ENCODE measurements around the gene CA7.

GRCh38 chr16:66840883-66841282 lies 3.3 kb upstream of the CA7 start:
- TF ChIP-seq CTCF (IDR thresholded peaks at IDR 0.05) (no peak), POLR2A (IDR thresholded peaks at IDR 0.05) (no peak)

Measured in uterus (tissue), 2 donors.